Esophagus squamous epithelium (tissue), 5 donors: Measurements from ENCODE around the gene CTIF. TPM values are rescaled to one million over a fixed set of nuclear protein-coding genes. Genes with fewer than 3 reads are reported as not detected.

Source experiments
- DNase-seq: peaks from one replicate; lab custom pipeline; 2025; lab: John Stamatoyannopoulos, UW
- H3K27ac ChIP-seq, 4 donors: fragments of 200-600 bp; sonication (generic); one replicate each; pipeline ENCODE4 v1.5.1; 2016 to 2019; ENCODE audit warnings: mild to moderate bottlenecking in 1 of 4
- H3K27me3 ChIP-seq, 4 donors: fragments of 200-600 bp; sonication (generic); 1 replicate in 3 of 4; 2 replicates in 1 of 4; pipeline versions ENCODE4 v1.5.1 to v1.6.0; 2017 to 2021; ENCODE audit warnings: antibody characterized with exemption in 1 of 4
- H3K36me3 ChIP-seq, 3 donors: fragments of 200-600 bp; sonication (generic); one replicate each; pipeline ENCODE4 v1.5.1; 2016 to 2019
- H3K4me1 ChIP-seq, 3 donors: fragments of 200-600 bp; sonication (generic); one replicate each; pipeline ENCODE4 v1.5.1; 2017 to 2019
- H3K4me3 ChIP-seq, 4 donors: fragments of 200-600 bp; sonication (generic); 1 replicate in 3 of 4; 2 replicates in 1 of 4; pipeline ENCODE4 v1.5.1; 2016 to 2019; ENCODE audit warnings: mild to moderate bottlenecking in 2 of 4, moderate library complexity in 1 of 4
- H3K9me3 ChIP-seq, 3 donors: fragments of 200-600 bp; sonication (generic); one replicate each; pipeline ENCODE4 v1.5.1; 2016 to 2019
- CTCF ChIP-seq, 6 experiments: fragments of 450-650 bp in 4 of 6; fragments of 200-600 bp in 2 of 6; sonication (generic) in 2 of 6; IDR thresholded peaks; one replicate each; pipeline ENCODE4 v1.5.1; 2016 to 2019; ENCODE audit warnings: antibody characterized with exemption in 6 of 6, mild to moderate bottlenecking in 4 of 6, moderate library complexity in 4 of 6
- POLR2A ChIP-seq, 4 donors: fragments of 450-650 bp; IDR thresholded peaks; one replicate each; pipeline ENCODE4 v1.6.1; 2017; ENCODE audit warnings: antibody characterized with exemption in 4 of 4, mild to moderate bottlenecking in 4 of 4, moderate library complexity in 3 of 4
- WGBS, 2 donors: methylation state at CpG; one replicate each; pipeline ENCODE4 v1.1.5; 2018; 5-methylcytosine and 5-hydroxymethylcytosine counted together
- intact Hi-C: fragments of 100-400 bp; cut with DNase I; formaldehyde crosslinking; loops from one replicate; pipeline ENCODE4 v1.15.0; 2022
- total RNA-seq, 4 donors: library from RNA; depleted of rRNA; stranded (reverse); fragments of >200 nt; gene quantifications; one replicate each; pipeline ENCODE4 v1.1.0, GENCODE V29; 2016
- donor health status: DM: yes; HTN: yes; CAD: no.

CTIF gene
- total RNA-seq, 4 donors from 2014 or later = 4.7 to 24.2 (median 10.2) TPM

- H3K9me3 ChIP-seq = no peaks in the 10 kb centered on the region
- H3K27me3 ChIP-seq = no peaks in the 10 kb centered on the region
- 84 to 100% methylated on average over 3 of the region's 3 CpGs for WGBS, 2 donors
- no peak for TF ChIP-seq CTCF (IDR thresholded peaks at IDR 0.05)
- TF ChIP-seq POLR2A (IDR thresholded peaks at IDR 0.05) = no peak
- H3K4me1 ChIP-seq = peaks cover 14 to 77% (median 65%) of the 10 kb centered on the region in 3 donors
- DNase-seq = no peak
- intact Hi-C loops = no loop called here
- H3K36me3 ChIP-seq = no peaks in the 10 kb centered on the region
- no peak overlapping the region for H3K4me3 ChIP-seq
- H3K27ac ChIP-seq = no peak overlapping the region
Observed at GRCh38 chr18:48837676-48838075, 298.8 kb downstream of the CTIF start.

- DNase-seq = no peak
- H3K36me3 ChIP-seq = no peaks in the 10 kb centered on the region
- no peak overlapping the region for H3K4me3 ChIP-seq
- TF ChIP-seq POLR2A (IDR thresholded peaks at IDR 0.05) (no peak), CTCF (IDR thresholded peaks at IDR 0.05) (no peak)
- no peaks in the 10 kb centered on the region for H3K9me3 ChIP-seq
- intact Hi-C loops = no loop called here
- 88 to 92% methylated on average over 9 to 11 of the region's 12 CpGs for whole genome bisulfite sequencing, 2 donors
- H3K27ac ChIP-seq = peak overlapping the region in 1 of 4 donors; percentile 2
- H3K27me3 ChIP-seq = no peaks in the 10 kb centered on the region
- H3K4me1 ChIP-seq = peaks cover 9 to 77% (median 65%) of the 10 kb centered on the region in 3 donors
Observed at GRCh38 chr18:48838166-48838775, 299.4 kb downstream of the CTIF start.

- no peak for TF ChIP-seq POLR2A (IDR thresholded peaks at IDR 0.05)
- no peak for TF ChIP-seq CTCF (IDR thresholded peaks at IDR 0.05)
- Histone ChIP-seq H3K4me1 (peaks cover 4 to 77% (median 56%) of the 10 kb centered on the region in 3 donors), H3K27me3 (no peaks in the 10 kb centered on the region), H3K27ac (peak overlapping the region in 1 of 4 donors; percentile 2), H3K36me3 (no peaks in the 10 kb centered on the region), H3K9me3 (no peaks in the 10 kb centered on the region), H3K4me3 (no peak overlapping the region)
- intact Hi-C loops = no loop called here
- DNase-seq = no peak
- WGBS, 2 donors = 56 to 65% methylated on average over 9 to 10 of the region's 10 CpGs
Observed at GRCh38 chr18:48838921-48839818, 300.3 kb downstream of the CTIF start.

- WGBS, 2 donors = 75 to 76% methylated on average over 7 of the region's 7 CpGs
- TF ChIP-seq POLR2A (IDR thresholded peaks at IDR 0.05) (no peak), CTCF (IDR thresholded peaks at IDR 0.05) (no peak)
- H3K27me3 ChIP-seq = no peaks in the 10 kb centered on the region
- H3K4me3 ChIP-seq = no peak overlapping the region
- intact Hi-C loops = no loop called here
- no peaks in the 10 kb centered on the region for H3K9me3 ChIP-seq
- no peaks in the 10 kb centered on the region for H3K36me3 ChIP-seq
- H3K4me1 ChIP-seq = peaks cover 4 to 70% (median 49%) of the 10 kb centered on the region in 3 donors
- no peak for DNase-seq
- H3K27ac ChIP-seq = peak overlapping the region in 1 of 4 donors; percentile 9
Observed at GRCh38 chr18:48839819-48840490, 301.1 kb downstream of the CTIF start.
